T-helper 17 cell (primary cell): Measurements from ENCODE around the gene GALNT1. TPM values are rescaled to one million over a fixed set of nuclear protein-coding genes. Genes with fewer than 3 reads are reported as not detected.
"Not testable (repeated sequence)": the region's sequence is repeated elsewhere in the genome, so short reads cannot be mapped to it uniquely, and the experiment has no call there.

Experiments
- ATAC-seq: fragments of 150-1000 bp; cut with Tn5 transposase; 2 replicates; pipeline ENCODE4 v1.10.0; 2021; ENCODE audit warnings: mild to moderate bottlenecking, moderate library complexity
- DNase-seq, 3 donors: peaks; one replicate each; pipeline versions ENCODE4 v3.0.0 to v3.0.0-alpha.2; 2020 to 2021
- H3K9me3 ChIP-seq: one replicate; pipeline ENCODE4 v1.7.0; 2013; ENCODE audit warnings: low read length, mild to moderate bottlenecking; ENCODE audit not compliant: control insufficient read depth, poor library complexity, severe bottlenecking
- H3K27ac Mint-ChIP-seq: one replicate; pipeline ENCODE4 v1.8.0; 2022; ENCODE audit warnings: mild to moderate bottlenecking, moderate library complexity, mixed read lengths
- H3K27me3 Mint-ChIP-seq: one replicate; pipeline ENCODE4 v1.8.0; 2022; ENCODE audit warnings: mixed read lengths
- H3K36me3 Mint-ChIP-seq: one replicate; pipeline ENCODE4 v1.8.0; 2022; ENCODE audit warnings: low read depth, mixed read lengths
- H3K4me1 Mint-ChIP-seq: one replicate; pipeline ENCODE4 v1.8.0; 2022; ENCODE audit warnings: mild to moderate bottlenecking, mixed read lengths
- H3K4me3 Mint-ChIP-seq: one replicate; pipeline ENCODE4 v1.8.0; 2022; ENCODE audit warnings: mild to moderate bottlenecking, moderate library complexity, mixed read lengths
- total RNA-seq, 4 donors: library from RNA in 2 of 4; stranded (reverse) in 2 of 4; gene quantifications; one replicate each; pipeline ENCODE4 v1.2.3 and lab custom pipeline; 2022 to 2026

GALNT1 gene
- 10 to 100 TPM; 23.7 to 28.3 TPM for total RNA-seq
- total RNA-seq (lab: John Stamatoyannopoulos, UW), result 47.0 to 93.4 reads per million in 2 donors

GRCh38 chr18:35581546-35581897, at the start of gene GALNT1:
TSS of gene GALNT1 (plus strand) at chr18:35581740. CDS start at chr18:35654663, 72,923 bp downstream.
- no peaks in the 10 kb centered on the region for H3K9me3 ChIP-seq
- peak; percentile 32 for ATAC-seq
- peaks cover 18% of the 10 kb centered on the region for H3K27me3 Mint-ChIP-seq
- no peak for DNase-seq
- H3K36me3 Mint-ChIP-seq, result peaks cover 3% of the 10 kb centered on the region
- no peak within 1 kb of the TSS for H3K27ac Mint-ChIP-seq
- H3K4me3 Mint-ChIP-seq, result peak within 1 kb of the TSS; percentile 84
- peaks cover 20% of the 10 kb centered on the region for H3K4me1 Mint-ChIP-seq

DNA sequence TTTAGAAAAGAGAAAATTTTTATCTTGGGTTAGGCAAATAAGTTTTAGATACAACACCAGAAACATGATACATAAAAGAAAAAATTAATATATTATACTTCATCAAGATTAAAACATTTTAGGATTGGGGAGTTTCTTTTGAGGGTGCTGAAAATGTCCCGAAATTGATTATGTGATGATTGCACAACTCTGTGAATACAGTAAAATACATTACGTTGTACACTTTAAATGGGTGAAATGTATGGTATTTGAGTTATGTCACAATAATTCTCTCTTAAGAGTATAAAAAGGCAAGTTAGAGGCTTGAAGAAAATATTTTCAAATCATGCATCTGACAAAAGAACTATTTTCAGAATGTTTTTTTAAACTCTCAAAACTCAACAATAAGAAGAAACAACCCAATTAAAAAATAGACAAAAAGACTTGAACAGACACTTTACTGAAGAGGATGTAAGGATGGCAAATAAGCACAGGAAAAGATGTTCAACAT, 47.6 kb upstream of the GALNT1 start:
- Mint-ChIP-seq H3K4me1 (no peaks in the 10 kb centered on the region), H3K36me3 (no peaks in the 10 kb centered on the region), H3K4me3 (no peak overlapping the region), H3K27me3 (peaks cover 13% of the 10 kb centered on the region), H3K27ac (no peak overlapping the region)
- ATAC-seq (no peak), DNase-seq (no peak)
- H3K9me3 ChIP-seq, result no peaks in the 10 kb centered on the region

- Mint-ChIP-seq H3K27ac (no peak overlapping the region), H3K27me3 (peaks cover 13% of the 10 kb centered on the region)
- H3K9me3 ChIP-seq, result no peaks in the 10 kb centered on the region
Observed at GRCh38 chr18:35535297-35535696, 46.2 kb upstream of the GALNT1 start.

GRCh38 chr18:35542356-35542755, 39.2 kb upstream of the GALNT1 start:
- Mint-ChIP-seq H3K27me3 (no peaks in the 10 kb centered on the region), H3K27ac (no peak overlapping the region), H3K36me3 (peaks cover 2% of the 10 kb centered on the region), H3K4me1 (no peaks in the 10 kb centered on the region), H3K4me3 (no peak overlapping the region)
- ATAC-seq, result no peak
- no peaks in the 10 kb centered on the region for H3K9me3 ChIP-seq
- no peak for DNase-seq

More at GRCh38 chr18:35535297-35535696, 46.2 kb upstream of the GALNT1 start:
- ATAC-seq (no peak), DNase-seq (no peak)
- H3K4me3 Mint-ChIP-seq, result no peak overlapping the region
- H3K4me1 Mint-ChIP-seq, result no peaks in the 10 kb centered on the region
- H3K36me3 Mint-ChIP-seq, result no peaks in the 10 kb centered on the region

DNA sequence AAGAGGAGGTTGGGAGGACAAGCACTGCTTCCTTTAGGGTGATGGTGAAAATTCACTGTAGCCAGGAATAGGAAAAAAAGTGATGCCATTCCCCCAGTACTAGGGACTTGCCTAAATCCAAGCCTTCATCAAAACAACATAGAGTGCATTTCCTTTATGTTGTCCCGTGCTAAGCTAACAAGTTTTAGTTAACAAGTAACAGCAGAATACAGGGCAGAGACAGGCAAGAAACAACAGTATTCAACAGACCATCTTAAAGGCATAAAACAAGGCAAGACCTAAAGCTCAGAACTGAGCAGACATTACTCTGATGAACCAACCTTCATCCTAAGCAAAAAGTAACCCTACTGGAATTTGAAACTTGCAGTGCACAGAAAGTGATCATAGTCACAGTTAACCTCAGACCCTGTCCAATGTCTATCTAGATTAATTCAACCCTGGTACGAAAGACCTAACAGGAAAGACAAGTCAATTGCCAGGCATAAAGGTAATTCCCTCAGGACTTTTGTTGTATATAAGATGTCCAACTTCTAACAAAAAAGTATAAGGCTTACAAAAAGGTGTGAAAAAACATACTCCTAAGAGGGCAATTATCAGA, 34.4 kb upstream of the GALNT1 start:
- Mint-ChIP-seq H3K27me3 (no peaks in the 10 kb centered on the region), H3K36me3 (peaks cover 2% of the 10 kb centered on the region), H3K4me3 (no peak overlapping the region), H3K27ac (no peak overlapping the region), H3K4me1 (no peaks in the 10 kb centered on the region)
- H3K9me3 ChIP-seq, result peaks cover 3% of the 10 kb centered on the region
- no peak for DNase-seq
- no peak for ATAC-seq

DNA sequence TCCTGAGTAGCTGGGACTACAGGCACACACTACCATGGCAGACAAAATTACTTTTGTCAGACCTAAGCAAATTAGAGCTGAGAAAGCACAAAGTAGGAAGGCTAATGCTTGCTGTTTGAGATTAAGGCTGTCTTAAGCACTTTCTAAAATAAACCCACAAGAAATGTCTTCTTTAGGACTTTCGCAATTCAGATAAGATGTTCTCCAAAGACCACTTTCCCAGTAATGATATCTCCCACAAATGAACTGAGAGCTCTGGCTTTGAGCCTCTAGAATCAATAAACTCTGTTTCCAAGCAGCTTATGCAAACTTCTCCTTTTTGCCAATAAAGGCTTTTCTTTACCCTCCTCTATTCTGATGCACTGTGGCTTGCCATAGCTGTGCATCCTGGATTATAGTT, 32.0 kb upstream of the GALNT1 start:
- DNase-seq, result no peak
- peaks cover 5% of the 10 kb centered on the region for H3K27me3 Mint-ChIP-seq
- no peak overlapping the region for H3K4me3 Mint-ChIP-seq
- H3K4me1 Mint-ChIP-seq, result no peaks in the 10 kb centered on the region
- H3K9me3 ChIP-seq, result peaks cover 3% of the 10 kb centered on the region
- no peak for ATAC-seq
- no peak overlapping the region for H3K27ac Mint-ChIP-seq
- peaks cover 2% of the 10 kb centered on the region for H3K36me3 Mint-ChIP-seq

- no peak overlapping the region for H3K27ac Mint-ChIP-seq
- H3K36me3 Mint-ChIP-seq, result no peaks in the 10 kb centered on the region
- no peak overlapping the region for H3K4me3 Mint-ChIP-seq
- ATAC-seq (no peak), DNase-seq (no peak)
- peaks cover 5% of the 10 kb centered on the region for H3K27me3 Mint-ChIP-seq
- H3K9me3 ChIP-seq, result peaks cover 3% of the 10 kb centered on the region
- H3K4me1 Mint-ChIP-seq, result no peaks in the 10 kb centered on the region
Observed at GRCh38 chr18:35553300-35553699, 28.2 kb upstream of the GALNT1 start.

GRCh38 chr18:35555538-35555937, 26.0 kb upstream of the GALNT1 start:
- H3K27me3 Mint-ChIP-seq, result peaks cover 13% of the 10 kb centered on the region
- not testable (repeated sequence) for H3K4me1 Mint-ChIP-seq, DNase-seq, H3K27ac Mint-ChIP-seq, ATAC-seq, H3K4me3 Mint-ChIP-seq, H3K36me3 Mint-ChIP-seq, H3K9me3 ChIP-seq

DNA sequence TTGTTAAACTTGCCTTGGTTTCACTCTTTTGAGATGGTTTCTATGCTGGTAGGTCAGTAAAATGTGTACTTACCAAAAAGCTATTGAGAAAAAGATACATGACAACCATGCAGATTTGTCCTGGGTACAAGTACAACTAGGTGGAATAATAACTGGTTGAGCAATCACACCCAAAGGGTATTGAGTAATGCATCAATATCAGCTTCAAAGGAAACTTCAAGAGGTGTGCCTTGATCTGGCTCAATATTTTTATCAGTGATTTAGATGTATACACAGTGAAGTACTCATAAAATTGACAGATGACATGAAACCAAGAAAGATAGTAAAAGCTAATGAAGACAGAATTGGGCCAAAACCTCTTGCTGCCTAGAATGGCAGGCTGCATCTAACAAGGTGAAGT, 21.7 kb upstream of the GALNT1 start:
- ATAC-seq, result no peak
- no peaks in the 10 kb centered on the region for H3K9me3 ChIP-seq

DNA sequence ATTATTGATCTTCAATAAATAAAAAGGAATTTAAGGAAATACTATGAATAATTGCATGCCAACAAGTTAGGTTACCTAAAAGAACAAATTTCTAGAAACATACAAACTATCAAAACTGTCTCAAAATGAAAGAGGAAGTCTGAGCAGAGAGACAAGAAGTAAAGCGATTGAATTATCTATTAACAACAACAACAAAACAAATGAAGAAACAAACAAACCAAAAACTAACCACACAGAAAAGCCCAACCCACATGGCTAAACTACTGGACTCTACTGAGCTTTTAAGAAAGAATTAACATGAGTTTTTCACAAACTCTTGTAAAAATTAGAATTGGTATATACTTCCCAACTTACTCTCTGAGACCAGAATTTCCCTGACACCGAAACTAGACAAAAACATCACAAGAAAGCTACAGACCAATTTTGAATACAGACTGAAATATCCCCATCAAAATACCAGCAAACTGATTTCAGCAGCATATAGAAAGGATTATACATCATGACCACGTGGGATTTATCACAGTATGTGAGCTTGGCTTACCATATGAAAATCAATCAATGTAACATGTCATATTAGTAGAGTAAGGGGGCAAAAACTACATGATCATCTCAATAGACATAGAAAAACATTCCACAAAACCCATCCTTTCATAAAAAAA, 16.6 kb upstream of the GALNT1 start:
- Mint-ChIP-seq H3K4me3 (no peak overlapping the region), H3K36me3 (no peaks in the 10 kb centered on the region), H3K27ac (no peak overlapping the region), H3K4me1 (peaks cover 5% of the 10 kb centered on the region), H3K27me3 (no peaks in the 10 kb centered on the region)
- ATAC-seq, result no peak
- H3K9me3 ChIP-seq, result no peaks in the 10 kb centered on the region
- no peak for DNase-seq

More for the DNA sequence above, 21.7 kb upstream of the GALNT1 start:
- Mint-ChIP-seq H3K27me3 (peaks cover 8% of the 10 kb centered on the region), H3K27ac (no peak overlapping the region), H3K4me3 (no peak overlapping the region), H3K4me1 (peaks cover 2% of the 10 kb centered on the region), H3K36me3 (no peaks in the 10 kb centered on the region)
- DNase-seq, result no peak

- no peaks in the 10 kb centered on the region for H3K27me3 Mint-ChIP-seq
- no peak overlapping the region for H3K27ac Mint-ChIP-seq
- DNase-seq (no peak), ATAC-seq (no peak)
- H3K4me3 Mint-ChIP-seq, result no peak overlapping the region
- H3K4me1 Mint-ChIP-seq, result peaks cover 5% of the 10 kb centered on the region
- no peaks in the 10 kb centered on the region for H3K9me3 ChIP-seq
- H3K36me3 Mint-ChIP-seq, result no peaks in the 10 kb centered on the region
Observed at GRCh38 chr18:35566019-35566418, 15.5 kb upstream of the GALNT1 start.

DNA sequence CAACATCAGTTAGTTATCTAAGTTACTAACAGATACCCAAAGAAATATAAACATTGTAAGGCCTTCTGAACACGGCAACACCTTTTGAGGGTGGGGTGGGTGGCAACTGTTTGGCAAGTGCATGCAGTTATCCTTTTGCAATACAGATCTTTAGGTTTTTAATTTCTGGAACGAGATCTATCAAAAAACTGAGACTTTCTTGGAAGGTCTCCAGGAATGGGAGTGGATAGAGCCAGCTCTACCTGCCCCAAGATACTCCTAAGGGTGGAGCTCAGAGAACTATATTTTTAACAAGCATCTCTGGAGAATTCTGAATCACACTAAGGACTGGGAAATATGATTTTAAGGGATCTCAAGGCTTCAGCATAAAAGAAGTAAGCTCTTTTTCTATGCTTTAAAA, 11.4 kb upstream of the GALNT1 start:
- Mint-ChIP-seq H3K27me3 (no peaks in the 10 kb centered on the region), H3K4me3 (no peak overlapping the region), H3K27ac (no peak overlapping the region), H3K4me1 (peaks cover 6% of the 10 kb centered on the region), H3K36me3 (no peaks in the 10 kb centered on the region)
- H3K9me3 ChIP-seq, result no peaks in the 10 kb centered on the region
- no peak for DNase-seq
- no peak for ATAC-seq

- Mint-ChIP-seq H3K4me3 (no peak overlapping the region), H3K4me1 (peaks cover 6% of the 10 kb centered on the region), H3K36me3 (no peaks in the 10 kb centered on the region), H3K27me3 (no peaks in the 10 kb centered on the region), H3K27ac (no peak overlapping the region)
- ATAC-seq (no peak), DNase-seq (no peak)
- H3K9me3 ChIP-seq, result no peaks in the 10 kb centered on the region
Observed at GRCh38 chr18:35571138-35571537, 10.4 kb upstream of the GALNT1 start.

GRCh38 chr18:35572644-35573043, 8.9 kb upstream of the GALNT1 start:
- H3K9me3 ChIP-seq, result no peaks in the 10 kb centered on the region
- Mint-ChIP-seq H3K4me3 (no peak overlapping the region), H3K36me3 (peaks cover 2% of the 10 kb centered on the region), H3K4me1 (peaks cover 7% of the 10 kb centered on the region), H3K27me3 (peaks cover 11% of the 10 kb centered on the region), H3K27ac (no peak overlapping the region)
- ATAC-seq, result no peak
- DNase-seq, result no peak
